H54 (cell line): ENCODE results near the gene SEMA3F.

ENCODE experiments used
- DNase-seq: peaks from one replicate; pipeline ENCODE4 v3.0.0; 2011; ENCODE audit warnings: low spot score, mixed read lengths; ENCODE audit not compliant: insufficient read length
- FAIRE-seq: peaks from 3 replicates; lab custom pipeline; 2011; peaks lifted over from hg19 to GRCh38; lab: Jason Lieb, UNC
- POLR2A ChIP-seq: IDR thresholded peaks from 2 replicates; pipeline ENCODE4 v1.6.1; 2011; ENCODE audit warnings: low read depth, mild to moderate bottlenecking, low read length

The SEMA3F gene

DNA sequence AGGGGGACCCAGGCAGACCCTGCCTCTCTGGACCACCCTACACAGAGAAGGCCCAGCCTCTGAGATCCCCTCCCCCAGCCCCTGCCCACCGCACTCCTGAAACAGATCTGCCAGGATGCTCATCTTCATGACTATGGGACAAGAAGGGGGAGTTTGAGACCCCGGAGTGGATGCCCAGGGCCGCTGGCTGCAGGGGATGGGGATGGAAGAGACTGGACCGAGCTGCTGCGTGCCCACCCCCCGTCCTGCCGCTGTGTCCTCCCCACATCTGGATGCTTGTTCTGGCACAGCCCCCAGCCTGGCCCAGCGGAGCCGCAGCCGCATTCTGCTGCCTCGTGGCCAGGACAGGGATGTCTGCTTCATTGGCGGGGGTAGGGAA is 30.3 kb upstream of the SEMA3F start:
- DNase-seq: no peak
- no peak for FAIRE-seq
- TF ChIP-seq POLR2A: no peak

DNA sequence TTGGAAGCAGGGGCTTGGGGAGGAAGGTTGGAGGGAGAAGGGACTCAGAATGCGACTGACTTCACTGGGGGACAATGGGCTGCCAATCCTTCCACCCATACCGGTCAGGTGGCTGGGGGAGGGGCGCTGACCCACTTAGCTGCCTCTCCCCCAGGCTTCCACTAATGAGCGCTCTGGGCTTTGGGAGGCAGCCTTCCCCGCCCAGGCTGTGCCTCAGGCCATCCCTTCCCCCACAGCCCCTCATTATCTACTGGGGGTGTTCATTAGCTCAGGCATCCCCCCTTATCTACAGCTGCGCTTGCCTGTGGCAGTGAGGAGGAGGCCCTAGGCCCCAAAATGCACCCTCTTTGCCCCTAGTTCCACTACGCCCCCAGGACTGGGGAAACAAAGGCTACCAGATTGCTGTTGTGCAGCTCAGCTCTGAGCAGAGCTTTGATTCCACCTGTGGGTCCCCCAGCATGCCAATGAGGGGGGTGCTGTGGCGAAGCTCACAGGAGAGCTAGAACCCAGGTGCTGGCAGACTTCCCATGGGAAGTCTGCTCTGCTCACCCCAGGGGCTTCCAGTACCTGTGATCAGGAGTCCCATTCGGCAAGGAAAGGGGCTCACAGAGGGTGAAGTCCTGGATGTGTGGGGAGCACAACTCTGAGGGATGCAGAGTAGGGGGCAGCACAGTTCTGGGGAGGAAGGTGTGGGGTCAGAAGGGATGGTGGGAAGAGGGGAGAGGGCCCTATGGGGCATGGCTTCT is 29.4 kb upstream of the SEMA3F start:
- DNase-seq: no peak
- no peak for TF ChIP-seq POLR2A
- no peak for FAIRE-seq

DNA sequence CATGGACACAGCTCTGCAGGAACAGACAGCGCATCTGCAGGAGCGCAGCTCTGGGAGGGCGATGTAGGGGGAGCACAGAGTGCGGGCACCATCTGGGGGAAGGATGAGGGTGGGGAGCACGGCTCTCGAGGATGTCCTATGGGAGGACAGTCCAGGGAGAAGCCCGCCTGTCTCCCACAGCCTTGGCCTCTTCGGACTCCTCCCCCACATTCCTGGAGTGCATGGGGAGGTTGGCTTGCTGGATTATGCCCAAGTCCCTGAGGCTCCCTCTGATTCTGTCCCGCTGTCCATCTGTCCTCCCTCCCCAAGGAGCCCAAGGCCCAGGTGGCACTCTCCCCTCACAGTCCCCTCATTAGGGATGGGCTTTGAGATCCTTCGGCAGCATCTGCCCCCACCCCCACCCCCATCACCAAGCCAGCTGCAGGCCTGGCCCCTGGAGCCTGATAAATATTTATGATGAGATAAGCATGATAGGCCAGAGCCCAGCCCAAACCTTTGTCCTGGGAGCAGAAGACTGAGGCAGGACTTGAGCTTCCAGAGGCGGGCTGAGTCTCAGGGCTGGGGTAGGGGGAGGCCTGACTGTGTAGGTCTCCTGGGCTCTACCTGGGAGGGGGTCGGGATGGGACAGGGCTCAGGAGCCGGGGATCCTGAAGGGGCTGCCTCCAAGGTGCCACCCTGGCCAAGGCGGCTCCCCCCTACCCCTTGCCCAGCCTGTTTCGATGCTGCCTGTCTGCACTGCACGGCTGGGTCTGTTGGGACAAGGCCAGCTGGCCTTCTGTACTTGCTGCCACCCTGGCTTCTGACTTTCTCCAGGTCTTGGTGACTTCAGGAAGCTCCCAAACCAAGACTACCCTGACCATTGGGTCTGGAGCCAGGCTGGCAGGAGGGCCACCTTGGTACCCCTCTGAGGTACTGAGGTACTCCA is 28.6 kb upstream of the SEMA3F start:
- FAIRE-seq (no peak), DNase-seq (peak; percentile 92)
- no peak for TF ChIP-seq POLR2A

DNA sequence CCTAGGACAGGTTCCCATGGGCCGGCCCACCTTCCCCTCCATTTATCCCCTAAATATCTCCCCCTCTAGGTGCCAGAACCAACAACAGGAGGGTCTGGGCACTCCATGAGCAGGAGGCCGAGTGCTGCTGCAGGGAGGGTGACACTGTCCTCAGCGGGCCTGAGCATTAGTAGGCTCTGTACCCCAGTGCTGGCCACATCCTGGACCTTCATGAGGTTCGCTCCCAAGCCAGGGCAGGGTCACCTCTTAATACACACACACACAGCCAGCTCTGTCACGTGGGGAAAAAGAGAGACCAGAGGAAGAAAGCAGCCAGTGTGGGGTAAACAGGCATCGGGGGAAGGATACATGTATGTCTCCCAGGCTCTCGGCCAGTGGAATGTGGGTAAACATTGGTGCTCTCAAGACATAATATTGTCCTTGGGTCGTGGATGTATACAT is 27.9 kb upstream of the SEMA3F start:
- TF ChIP-seq POLR2A: no peak
- no peak for DNase-seq
- no peak for FAIRE-seq

DNA sequence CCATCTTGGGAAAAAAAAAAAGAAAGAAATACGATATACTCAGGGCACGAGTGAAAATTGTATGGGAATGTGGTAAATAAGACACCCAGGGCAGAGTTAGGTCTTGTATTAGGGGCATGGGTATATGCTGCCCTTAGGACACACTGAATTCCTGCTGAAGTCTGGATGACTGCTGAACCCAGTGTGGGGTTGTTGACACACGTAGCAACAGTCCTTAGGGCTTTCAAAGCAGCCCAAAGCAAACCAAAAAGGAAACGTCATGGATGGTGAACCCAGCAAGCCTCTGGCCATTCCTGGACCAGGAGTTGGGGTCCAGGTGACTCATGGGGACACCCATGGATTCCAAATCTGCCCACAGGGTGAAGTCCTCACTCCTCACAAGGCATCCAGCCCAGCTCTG is 27.1 kb upstream of the SEMA3F start:
- TF ChIP-seq POLR2A: no peak
- FAIRE-seq (no peak), DNase-seq (no peak)

DNA sequence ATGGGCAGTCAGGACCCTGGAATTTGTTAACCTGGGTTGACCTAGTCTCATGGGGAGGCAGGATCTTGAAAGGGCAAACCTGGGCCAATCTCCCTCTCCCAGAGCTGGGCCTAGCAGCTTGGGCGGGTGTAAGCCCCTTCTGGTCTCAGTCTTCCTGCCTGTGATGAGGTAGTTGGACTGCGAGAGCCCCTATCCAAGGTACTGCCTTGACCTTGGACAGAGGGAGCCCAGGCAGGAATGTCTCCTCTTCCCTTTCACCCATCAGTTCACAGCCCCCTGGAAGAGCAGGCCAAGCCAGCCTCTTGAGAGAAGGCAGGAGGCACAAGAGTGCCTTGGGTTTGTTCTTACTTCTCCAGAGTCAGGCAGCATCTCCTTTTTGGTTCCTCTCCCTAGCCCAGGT is 24.7 kb upstream of the SEMA3F start:
- DNase-seq: no peak
- FAIRE-seq: no peak
- TF ChIP-seq POLR2A: no peak

DNA sequence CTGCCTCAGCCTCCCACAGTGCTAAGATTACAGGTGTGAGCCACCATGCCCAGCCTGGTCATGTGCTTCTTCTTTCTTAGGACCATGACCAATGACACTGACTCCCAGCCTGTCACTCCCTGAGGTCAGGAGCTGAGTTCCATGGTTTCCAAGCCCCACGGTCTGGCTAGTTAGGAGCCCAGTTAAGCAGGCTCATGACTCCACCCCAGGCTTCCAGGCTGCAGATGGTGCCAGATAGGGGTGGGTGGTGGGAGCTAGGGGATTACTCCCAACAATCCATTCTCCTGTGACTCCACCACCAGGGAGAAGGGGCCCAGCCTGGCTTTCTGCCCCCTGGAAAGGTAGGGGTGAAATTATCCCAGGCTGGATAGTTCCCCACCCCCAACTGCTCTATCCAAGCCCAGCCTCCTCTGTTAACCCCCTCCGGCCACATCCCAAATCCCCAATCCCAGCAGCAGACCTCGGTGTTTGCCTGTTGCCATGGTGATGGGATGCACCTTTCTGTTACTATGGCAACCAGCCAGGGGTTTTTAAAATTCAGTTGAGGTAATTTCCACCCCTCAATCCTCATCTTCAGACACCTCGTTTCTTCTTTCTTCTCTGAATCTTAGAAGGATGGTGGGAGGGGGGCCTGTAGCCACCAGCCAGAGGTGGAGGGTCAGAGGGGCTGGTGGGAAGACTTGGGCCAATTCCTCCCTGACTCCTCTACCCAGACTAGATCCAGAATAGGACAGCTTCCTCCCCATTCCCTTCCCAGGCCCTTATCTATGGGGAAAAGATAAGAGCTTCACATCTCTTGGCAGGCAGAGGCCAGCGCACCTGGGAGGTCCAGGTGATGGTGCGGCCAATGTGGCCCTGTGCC is 22.5 kb upstream of the SEMA3F start:
- no peak for DNase-seq
- FAIRE-seq: no peak
- no peak for TF ChIP-seq POLR2A

DNA sequence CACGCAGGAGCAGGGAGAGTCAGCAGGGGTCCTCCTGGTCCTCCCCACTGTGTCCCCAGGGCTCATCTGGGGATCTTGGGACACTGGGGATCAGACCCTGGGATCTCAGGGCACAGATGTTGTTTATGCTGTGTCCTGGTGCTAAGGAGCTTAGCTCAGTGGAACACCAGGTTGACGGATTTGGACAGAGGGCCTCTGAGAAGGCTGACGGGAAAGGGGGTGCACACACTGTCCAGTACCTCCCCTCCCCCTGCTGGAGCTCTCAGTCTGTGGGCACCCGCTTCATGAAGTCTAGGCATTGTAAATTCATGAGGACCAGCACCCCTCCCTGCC is 21.9 kb upstream of the SEMA3F start:
- no peak for DNase-seq
- FAIRE-seq: no peak
- no peak for TF ChIP-seq POLR2A

DNA sequence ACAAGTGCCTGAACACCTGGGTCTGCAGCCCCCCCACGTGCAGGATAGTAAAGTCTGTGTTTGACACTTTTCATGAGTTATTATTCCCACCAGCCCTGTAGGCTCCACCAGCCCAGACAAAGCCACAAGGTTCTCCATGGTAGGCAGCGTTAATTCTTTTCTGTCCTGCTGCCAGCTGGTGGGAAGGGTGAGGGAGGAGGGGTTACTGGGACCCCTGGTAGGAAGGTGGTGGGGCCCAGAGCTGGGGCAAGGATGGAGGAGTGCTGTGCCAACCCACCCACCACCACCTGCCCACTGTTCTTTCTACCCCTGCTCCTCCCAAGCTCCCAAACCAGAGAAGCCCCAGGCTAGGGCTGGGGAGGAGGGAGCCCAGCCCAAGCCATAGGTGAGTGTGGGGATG is 20.8 kb upstream of the SEMA3F start:
- DNase-seq (no peak), FAIRE-seq (no peak)
- no peak for TF ChIP-seq POLR2A

DNA sequence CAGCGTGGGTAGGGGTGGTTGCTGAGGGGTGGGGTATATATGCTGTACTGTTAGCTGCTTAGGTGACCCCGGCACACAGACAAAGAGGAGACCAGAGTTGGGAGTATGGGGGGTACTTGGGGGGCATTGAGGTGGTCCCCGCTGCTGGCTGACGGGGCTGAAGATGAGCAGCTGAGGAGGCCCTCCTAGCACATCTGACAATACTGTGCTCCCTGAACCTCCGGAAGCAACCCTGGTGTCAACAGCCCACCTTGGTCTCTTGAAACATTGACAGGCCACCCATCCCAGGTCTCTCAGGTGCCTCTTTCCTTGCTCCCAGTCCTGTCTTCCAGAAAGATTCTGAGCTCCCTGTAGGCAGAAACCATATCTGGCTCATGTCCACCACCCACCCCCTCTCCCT is 19.2 kb upstream of the SEMA3F start:
- FAIRE-seq: no peak
- no peak for DNase-seq
- TF ChIP-seq POLR2A: no peak

DNA sequence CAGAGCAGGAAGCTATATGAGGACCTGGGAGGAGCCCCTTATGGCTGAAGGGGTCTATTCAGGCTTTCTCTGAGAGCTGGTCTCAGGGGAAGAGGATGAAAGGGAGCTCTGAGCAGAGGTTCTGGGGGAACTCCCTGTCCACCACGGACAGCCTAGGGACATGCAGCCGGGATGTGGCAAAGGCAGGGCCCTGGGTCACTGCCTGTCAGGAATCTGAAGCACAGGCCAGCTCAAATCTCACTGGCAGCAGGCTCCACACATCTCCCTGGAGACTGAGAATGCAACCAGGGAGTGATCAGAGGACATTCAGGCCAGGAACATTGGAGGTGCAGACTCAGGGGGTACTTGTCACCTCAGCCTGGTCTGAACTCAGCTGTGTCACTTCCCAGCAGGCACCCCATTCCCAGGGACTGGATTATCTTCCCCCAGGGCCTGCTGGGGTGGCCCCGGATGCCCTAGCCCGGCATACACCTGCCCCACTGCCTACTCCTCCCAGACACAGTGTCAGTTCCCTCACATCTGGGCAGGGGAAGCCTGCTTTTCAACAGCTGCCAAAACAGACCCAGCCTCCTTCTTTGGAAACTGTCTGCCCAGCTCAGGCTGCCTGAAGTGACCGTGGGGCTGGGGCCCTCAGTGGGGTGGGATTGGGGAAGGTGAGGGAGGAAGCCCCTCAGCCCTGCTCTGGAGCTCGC is 18.3 kb upstream of the SEMA3F start:
- DNase-seq: no peak
- no peak for FAIRE-seq

DNA sequence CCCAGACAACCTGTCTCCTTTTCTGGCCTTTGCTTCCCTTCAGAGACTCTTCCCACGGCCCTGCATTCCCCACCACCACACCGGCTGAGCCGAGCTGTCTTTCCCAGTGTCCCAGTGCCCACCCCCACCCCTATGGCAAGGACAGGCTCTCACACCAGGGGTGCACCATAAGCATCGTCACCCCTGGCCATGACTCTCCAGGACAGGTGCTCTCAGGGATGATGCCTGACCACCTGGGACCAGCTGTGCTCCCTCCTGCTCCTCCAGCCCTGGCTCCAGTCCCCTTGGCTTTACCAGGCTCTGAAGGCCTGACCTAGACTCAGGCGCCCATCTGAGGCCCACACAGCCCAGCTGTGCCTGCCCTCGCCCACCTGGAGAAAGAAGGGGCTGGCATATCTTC is 17.6 kb upstream of the SEMA3F start:
- DNase-seq: no peak
- no peak for TF ChIP-seq POLR2A
- FAIRE-seq: no peak

More for the DNA sequence above, 18.3 kb upstream of the SEMA3F start:
- no peak for TF ChIP-seq POLR2A
